NCI-H345 treated with DMSO at 0.1 percent for 48 hours (cell line): ENCODE data around the gene SPEG.

Experiments used
- DNase-seq: peaks from one replicate; lab custom pipeline; 2025; ENCODE audit not compliant: unreplicated experiment; lab: John Stamatoyannopoulos, UW

Gene SPEG

DNA sequence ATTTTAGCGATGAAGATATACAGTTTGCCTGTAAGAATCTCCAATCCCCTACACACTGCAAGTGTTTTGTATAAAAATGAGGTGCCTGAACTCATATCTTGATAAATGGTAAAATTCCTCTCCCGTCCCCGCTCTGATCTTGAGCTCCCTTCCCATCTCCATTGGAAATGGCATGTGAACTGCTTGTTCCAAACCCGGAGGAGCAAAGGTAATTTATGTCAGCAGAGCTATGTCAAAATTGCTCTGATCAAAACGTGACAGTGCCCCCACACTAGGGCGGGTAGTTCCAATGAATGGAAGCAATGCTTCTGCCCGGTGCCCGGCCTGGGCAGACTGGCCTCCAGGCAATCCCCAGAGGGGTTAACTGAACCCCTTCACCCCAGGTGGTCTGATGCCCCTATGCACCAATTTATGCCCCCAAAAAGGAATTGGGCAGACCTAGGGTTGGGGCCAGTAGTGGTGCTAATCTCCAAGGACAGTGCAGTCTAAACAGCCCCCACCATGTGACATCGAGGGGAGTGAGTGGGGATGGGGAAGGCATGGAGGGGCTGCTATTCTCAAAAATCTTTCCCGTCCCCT is 60.4 kb downstream of the SPEG start:
- no peak for DNase-seq

DNA sequence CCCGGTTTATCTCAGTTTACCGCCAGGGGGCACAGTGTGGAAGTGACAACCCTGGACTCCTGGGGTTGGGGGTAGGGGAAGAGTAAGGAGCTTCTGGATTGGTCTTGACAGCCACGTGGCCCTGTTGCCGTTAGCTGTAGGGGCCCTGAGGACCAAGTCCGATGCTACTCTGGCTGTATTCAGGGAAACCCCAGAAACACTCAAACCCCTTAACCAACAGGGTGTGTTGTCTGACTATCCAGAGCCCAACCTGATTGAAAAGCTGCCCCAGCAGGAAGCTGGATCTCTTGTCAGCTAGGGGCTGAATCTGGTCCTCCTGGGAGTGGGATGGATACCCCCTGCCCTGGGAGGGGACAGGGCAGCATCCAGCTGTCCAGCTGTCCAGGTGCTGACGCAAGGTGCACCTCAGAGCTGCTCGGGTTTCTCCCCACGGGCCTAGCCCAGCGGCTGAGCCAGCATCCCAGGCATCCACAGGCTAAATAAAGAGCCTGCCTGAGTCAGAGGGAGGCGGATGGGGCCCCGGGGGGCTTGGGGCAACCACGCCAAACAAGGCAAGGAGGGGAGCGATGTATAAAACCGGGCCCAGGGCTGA is 61.0 kb downstream of the SPEG start:
- peak; percentile 38 for DNase-seq

DNA sequence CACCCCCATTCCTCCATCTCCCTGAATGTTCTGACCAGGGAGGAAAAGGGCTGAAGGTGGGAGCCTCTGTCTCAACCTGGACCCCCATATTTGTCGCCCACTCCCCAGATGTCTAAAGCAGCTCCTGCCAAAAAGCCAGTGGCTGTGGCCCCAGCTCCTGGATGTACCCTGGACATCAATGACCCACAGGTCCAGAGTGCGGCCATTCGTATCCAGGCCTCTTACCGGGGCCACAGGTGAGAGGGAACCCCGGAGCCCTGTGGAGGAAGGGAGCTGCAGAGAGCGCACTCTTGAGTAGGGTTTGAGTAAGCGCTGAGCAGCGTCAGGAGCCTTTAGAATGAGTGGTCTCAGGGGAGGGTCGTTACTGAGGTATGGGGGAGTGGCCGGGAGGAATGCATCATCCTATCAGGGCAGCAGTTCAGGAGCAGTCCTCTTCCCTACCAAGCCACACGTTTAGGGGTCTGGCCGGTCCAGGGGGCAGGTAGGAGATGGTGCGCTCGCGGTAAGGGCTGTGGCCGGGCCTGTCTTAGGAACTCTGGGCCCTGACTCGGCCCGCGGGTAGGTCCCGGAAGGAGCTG is 61.7 kb downstream of the SPEG start:
- no peak for DNase-seq

DNA sequence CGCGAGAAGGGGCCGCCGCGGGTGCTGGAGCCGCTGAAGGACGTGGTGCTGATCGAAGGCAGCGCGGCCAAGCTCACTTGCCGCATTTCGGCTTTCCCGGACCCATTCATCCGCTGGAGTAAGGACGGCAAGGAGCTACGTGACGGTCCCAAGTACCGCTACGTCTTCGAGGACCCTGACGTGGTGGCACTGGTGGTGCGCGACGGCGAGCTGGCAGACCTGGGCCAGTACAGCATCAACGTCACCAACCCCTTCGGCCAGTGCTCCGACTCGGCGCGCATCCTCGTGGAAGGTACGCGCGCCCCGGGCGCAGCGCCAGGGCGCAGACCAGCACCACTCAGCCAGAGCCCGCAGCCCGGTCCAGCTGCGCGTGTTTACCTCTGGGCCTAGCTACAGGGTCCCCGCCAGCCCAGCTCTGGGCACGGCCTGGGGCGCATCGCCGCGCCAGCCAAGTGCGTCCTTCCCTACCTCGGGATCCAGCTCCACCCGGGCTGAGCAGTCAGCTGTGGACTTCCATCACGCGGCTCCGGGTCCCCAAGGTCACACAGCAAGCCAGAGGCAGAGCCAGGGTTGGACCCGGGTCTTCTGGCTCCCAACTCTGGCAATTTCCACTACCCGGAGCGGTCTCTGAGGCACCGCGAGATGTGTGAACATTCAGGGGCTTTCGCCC is 62.3 kb downstream of the SPEG start:
- DNase-seq: no peak

DNA sequence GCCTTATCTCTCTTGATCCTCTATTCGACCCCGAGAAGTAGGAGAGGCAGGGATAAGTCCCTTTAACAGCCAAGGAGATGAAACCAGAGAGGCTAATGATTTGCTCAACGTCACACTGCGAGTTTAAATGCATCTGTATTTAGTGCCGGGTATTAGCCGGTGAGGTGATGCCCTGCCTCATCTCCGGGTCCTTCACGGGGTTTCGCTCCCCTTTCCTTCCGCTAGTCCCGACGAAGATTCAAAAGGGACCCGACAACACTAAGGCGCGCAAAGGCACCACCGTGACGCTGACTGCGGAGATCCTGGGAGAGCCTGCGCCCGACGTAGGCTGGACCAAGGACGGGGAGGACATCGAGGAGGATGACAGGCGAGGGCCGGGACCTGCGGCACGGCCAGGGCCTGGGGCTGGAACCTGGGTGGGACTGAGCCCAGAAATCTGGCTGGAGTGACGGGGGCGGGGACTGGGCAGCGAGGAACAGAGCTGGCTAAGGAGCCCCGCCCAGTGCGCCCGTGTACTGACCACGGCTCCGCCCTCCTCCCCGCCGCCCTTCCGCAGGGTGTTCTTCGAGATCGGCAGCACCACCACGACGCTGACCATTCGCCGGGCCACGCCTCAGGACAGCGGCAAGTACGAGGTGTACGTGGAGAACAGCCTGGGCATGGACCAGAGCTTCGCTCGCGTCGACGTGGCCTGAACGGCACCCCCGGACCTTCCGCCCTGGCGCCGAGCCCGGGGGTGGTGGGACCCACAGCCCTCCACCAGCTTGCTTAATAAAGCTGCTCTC is 63.0 kb downstream of the SPEG start:
- DNase-seq: no peak

DNA sequence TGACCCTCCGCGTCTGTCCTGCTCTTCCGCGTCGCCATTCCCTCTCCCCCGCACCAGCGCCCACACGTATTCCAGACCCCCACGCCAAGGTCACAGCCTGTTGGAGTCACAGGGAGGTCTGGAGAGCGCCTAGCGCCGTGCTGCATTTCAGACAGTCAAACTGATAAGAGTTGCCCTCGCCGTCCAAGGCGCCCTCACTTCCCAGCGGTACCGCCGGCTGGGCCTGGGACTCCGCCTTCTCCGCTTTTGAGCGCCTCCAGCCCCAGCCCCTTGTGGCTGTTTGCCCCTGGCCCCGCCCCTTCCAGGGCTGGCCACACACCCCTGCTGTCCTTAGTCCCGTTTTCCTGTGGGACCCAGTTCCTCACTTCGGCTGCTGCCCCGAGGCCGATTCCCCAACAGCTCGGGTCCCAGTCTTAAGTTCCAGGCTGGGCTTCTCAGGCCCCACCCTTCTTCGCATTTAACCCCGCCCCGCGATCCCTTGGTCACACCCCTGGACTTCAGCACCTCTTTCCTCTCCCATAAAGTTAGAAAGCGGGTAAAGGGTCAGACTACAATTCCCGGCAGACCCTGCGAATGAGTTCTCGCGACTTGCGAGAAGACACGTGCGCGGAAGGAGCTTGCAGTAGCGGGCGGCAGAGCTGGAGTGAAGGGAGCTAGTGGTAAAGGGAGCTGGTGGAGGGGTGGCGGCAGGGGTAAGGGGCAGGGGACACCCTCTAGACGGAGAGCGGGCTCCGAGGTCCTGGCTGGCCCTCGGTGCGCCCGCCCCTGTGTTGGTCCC is 63.8 kb downstream of the SPEG start, which contains the start of gene GMPPA:
GMPPA (plus strand) TSS at position 612 of the 778 bp plus-strand sequence. CDS start 1,085 bp downstream, outside the sequence.
- peak; percentile 91 for DNase-seq

DNA sequence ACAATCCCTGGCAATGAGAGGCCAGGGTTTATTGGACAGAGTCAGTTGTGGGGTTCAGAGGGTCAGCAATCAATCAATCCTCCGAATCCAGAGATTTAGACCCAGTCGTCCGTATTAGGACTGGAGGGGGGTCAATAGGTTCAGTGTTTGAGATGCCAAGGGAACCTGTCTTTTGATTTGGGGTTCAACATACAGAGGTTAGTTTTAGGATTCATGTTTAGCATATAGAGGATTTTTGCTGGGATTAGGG is 64.3 kb downstream of the SPEG start:
- DNase-seq: no peak

DNA sequence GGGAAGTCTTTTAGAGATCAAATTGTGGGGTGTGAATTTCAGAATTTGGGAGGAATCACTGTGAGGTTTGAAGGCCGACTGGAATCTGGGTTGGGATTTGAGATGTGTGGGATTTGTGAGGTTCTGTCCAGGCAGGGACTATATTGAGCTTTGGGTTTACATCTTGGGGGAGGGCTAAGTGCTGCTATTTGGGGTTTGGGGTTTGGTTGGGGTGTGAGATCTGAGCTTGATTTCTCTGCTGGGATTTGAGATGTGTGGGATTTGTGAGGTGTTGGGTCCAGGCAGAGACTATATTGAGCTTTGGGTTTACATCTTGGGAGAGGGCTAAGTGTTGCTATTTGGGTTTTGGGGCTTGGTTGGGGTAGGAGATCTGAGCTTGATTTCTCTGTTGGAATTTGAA is 64.9 kb downstream of the SPEG start:
- no peak for DNase-seq

DNA sequence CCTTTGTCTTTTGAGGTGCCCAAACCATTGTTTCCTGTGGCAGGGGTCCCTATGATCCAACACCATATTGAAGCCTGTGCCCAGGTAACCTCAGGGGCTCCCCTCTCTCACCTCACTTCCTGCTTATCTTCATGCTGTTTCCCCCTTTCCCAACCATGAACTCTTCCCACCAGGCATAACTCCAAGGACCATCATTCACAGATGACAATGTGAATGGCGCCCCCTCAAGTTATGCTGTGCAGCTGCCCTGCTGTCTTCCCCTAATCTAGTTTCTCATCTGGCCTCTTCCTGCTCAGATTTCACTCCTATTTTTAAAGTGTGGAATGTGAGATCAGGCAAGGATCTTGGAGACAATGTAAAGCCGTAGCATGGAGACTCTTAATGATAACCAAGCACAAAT is 65.5 kb downstream of the SPEG start:
- no peak for DNase-seq

DNA sequence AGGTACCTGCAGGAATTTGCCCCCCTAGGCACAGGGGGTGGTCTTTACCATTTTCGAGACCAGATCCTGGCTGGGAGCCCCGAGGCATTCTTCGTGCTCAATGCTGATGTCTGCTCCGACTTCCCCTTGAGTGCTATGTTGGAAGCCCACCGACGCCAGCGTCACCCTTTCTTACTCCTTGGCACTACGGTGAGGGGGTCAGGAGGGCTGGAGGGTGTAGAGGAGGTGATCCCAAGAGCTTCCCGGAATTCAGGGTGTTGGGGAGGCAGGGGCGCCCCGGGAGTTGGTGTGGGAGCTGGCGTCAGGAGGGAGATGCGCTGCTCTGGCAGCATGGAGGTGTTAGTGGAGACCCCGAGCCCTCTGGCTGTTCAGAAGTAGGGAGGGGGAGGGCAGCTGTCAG is 67.2 kb downstream of the SPEG start:
- no peak for DNase-seq

DNA sequence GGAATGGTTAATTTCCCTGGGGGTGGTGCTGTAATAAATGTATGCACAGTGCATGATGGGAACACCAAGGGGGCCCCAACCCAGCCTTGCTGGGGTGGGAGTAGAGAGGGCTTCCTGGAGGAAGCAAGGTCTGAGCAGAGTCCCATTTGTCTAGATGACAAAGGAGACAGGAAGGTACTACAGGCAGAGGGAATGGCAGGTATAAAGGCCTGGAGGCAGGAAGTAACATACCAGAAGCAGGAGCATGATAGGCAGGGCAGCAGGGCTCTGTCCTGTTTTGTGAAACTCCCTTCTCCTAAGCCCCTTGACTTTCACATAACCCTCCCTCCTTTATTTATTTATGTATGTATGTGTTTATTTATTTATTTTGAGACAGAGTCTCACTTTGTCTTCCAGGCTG is 68.0 kb downstream of the SPEG start:
- DNase-seq: no peak

DNA sequence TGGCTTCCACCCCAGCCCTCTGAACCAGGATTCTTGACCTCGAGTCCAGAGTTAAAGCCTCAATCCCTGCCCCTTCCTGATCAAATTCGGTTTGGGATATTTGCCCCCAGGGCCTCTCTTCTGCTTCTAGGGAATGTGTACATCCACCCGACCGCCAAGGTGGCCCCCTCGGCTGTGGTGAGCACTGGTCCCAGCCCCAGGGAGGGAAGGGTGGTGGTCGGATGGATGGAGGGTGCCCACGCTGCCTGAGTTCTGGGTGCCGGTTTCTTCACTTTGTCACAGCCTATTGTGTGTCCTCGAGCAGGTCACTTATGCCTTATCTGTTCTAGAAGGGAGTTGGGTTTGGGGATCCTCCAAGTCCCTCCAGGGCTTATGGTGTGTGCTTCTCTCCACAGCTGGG is 70.9 kb downstream of the SPEG start:
- no peak for DNase-seq

DNA sequence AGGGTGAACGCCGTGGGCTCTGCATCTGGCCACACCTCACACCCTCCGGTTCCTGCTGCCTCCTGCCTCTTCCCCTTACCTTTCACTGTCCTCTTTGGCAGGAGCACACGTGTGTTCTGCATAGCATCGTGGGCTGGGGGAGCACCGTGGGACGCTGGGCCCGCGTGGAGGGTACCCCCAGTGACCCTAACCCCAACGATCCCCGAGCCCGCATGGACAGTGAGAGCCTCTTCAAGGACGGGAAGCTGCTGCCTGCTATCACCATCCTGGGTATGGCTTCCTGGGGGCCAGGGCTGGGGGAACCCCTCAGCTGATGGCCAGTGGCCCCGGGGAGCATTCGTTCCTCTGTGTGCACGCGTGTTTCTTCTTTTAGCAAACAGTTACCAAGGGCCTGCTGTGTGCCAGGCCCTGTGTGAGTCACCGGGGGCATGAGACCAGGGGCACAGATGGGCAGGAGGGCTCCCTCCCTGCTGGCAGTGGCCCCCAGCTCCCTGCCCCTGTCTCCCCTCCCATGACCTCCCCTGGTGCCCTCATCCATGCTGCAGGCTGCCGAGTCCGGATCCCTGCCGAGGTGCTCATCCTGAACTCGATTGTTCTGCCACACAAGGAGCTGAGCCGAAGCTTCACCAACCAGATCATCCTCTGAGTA is 71.6 kb downstream of the SPEG start:
- DNase-seq: no peak

DNA sequence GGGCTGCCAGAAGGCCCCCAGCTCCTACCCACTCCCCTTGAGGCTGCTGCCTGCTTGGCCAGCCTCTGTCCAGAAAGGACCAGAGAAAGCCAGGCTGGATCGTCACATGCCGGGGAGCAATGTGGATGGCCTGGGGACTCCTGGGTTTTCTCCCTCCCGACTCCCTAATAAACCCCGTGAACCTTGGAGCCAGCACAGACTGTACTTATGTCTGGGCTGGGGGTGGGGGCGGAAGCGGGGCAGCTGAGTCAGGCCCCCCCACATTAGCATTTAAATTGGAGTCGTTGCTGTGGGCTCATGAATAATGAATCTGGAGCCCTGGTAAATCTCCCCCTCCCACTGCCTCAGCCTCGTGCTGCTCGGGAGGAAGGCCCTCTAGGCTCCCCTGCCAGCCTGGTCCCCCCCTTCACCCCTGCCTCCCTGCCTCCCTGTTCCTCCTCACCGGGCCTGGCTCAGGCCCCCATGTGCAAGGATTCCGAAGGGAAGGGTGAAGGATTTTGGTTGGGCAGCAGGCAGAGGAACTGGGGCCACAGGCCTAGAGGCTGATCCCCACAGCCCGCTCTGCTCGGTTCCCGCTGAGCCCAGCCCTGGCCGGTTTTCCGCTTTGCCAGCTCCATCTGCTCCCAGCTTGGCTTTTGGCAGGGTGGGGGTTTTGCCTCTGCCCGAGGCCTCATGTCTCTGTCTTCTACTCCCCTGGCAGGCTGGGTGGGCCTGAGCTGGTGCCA is 72.3 kb downstream of the SPEG start:
- DNase-seq: no peak

DNA sequence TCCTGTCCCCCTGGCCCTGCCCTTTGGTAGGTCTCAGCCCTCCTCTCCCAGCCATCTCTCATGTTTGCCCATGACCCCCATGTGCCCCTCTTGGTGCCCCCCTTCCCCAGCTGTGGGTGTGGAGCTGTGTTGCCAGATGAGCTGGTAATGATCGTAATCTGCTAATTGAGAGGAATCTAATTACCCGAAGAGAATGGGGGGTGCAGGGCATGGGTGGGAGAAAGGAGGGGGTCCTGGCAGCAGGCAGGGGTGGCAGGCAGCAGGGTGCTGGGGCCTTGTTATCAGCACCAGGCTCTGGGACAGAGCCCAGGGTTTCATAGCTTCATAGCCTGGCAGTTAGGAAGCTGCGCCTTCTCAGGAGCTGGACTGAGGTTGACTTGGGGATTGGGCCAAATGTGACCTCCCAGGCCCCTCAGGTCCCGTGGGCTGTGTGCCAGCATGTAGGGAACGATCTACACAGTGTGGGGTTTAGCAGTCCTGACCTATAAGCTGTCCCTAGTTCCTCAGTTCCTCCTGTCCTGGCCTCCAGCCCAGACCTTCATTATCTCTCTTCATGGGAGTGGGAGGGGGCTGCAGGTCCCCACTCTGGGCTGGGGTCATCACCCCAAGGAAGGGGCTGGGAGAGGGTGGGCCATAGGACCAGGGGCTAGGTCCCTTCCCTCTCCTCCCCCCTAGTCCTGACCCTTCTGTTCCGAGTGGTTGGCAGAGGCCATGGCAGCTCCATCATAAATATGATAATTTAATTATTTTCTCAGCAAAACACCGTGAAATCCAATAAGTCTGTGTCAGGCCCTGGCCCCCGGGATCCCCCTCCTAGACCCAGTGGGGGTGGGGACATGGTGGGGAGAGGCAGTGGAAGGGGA is 73.2 kb downstream of the SPEG start:
- DNase-seq: no peak

DNA sequence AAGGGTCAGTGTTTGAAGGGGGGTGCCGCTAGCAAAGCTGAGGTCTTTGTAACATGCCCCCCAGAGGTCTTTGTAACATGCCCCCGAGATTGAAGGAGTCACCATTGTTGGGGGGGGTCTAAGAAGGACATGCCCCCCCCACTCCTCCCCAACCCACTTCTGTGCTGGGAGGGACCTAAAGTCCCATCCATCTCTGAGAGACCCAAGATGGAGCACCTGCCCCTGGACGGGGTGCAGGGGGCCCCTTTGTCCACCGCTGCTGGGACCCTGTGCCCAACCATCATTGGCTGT is 73.7 kb downstream of the SPEG start:
- DNase-seq: no peak

DNA sequence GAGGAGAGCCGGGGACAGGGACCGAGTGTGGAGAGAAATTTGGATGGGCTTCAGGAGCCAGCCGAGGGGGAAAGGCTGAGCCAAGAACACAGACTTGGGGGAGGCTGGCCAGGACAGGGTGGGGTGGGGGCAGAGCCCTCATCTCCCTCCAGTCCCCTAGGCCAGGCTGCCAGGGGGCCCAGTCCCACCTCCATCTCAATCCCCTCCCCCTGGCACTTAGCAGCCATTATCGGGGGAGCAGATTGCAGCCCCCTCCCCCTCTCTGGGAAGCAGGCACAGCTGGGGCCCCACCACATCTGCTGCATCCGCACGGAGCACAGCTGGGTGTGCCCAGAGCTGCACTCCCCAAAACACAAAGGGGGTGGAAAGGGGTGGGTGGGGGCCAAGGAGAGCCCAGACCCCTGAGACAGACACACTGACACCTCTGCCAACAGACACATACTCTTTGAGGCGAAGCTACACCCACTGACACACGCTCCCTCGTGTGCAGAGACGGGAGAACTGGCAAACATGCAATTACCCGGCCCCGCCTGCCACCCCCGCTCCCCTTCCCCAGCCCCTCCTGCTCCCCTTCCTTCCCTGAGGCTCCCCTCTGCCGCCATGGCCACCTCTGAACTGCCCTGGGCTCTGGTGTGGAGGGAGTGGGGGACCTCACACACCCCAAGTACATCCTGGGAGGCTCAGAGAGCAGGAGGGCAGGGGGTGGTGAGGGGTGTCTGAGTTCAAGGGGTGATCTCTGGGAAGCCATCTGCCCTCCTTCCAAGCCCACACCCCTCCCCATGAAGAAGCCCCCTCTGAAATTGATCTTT is 74.5 kb downstream of the SPEG start:
- no peak for DNase-seq

DNA sequence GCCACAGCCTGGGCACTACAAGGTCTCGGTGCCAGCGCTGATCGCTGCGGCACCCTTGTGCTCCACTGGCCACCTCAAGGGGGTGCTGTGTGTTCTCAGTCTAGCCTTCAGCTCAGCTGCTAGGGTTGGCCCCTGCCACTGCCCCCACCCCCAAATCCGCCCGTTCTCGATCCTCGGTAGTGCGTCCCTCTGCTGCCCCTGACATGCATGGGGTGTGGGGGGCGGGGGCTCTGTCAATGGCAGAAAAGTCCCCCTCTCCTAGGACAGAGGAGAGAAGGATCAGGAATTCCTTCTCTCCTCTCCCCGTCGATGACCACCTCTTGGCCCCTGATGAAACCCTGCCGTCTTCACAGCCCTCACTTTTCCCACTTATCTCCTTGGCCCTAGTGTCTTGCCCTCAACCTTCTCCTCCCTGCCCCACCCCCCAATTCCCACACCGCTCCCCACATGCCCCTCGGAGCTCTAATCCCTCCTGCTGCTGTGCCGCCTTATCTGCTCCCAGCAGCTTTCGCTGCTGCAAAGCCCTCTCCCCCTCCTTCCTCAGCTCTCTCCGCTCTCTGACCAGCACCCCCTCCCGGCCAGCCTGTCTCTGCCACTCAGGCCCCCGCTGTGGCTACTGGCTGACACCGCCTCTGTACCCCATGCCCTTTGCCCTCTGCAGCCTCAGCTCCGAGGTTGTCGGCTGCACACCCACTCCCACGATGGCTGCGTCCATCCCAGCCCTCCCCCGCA is 75.3 kb downstream of the SPEG start:
- DNase-seq: no peak
